Skin epidermis (tissue), 12 donors: ENCODE data around the gene PMEL.
"Not testable (repeated sequence)": the region's sequence is repeated elsewhere in the genome, so short reads cannot be mapped to it uniquely, and the experiment has no call there.

Source experiments
- H3K27ac ChIP-seq, 21 experiments: fragments of 200-600 bp; sonication (generic) in 11 of 21; one replicate each; pipeline ENCODE4 v1.5.0; 2020; ENCODE audit warnings: mild to moderate bottlenecking in 3 of 21, inconsistent platforms in 2 of 21, moderate library complexity in 2 of 21
- H3K4me3 ChIP-seq, 7 experiments: fragments of 200-600 bp; sonication (generic) in 2 of 7; one replicate each; pipeline ENCODE4 v1.5.0; 2020; ENCODE audit warnings: inconsistent platforms in 2 of 7, mild to moderate bottlenecking in 2 of 7, moderate library complexity in 1 of 7

The PMEL gene

GRCh38 chr12:55985341-55985740 lies 19.5 kb upstream of the PMEL start:
- no peak overlapping the region for H3K27ac ChIP-seq
- no peak overlapping the region for H3K4me3 ChIP-seq

- H3K4me3 ChIP-seq: no peak overlapping the region
- no peak overlapping the region for H3K27ac ChIP-seq
Measured at GRCh38 chr12:55984861-55985260, 19.0 kb upstream of the PMEL start.

GRCh38 chr12:55983232-55983842 lies 17.5 kb upstream of the PMEL start:
- no peak overlapping the region for H3K27ac ChIP-seq
- no peak overlapping the region for H3K4me3 ChIP-seq

DNA sequence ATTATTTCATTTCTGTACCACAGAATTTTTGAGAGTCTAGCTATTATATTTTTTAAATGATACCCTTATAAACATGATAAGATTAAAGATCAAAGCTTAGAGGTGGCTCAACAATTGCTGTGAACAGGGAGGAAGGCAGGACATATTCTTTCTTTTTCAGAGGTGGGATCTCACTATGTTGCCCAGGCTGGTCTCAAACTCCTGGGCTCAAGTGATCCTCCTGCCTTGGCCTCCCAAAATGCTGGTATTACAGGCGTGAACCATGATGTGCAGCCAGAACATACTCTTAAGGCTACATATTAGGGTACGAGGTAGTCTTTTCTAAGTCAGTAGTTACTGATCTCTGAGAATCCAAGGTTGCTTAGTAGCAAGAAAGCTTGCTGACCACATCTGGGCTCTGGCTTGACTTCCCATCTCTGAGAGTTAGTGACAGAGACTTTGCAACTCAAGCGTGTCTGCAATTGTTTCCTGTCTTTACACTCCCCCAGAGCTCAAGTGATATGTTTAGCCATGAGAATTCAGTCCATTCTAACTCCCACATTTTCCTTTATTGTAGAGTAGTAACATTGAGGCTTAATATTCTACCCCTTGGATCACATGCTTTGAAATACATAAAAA lies 16.6 kb upstream of the PMEL start:
- H3K27ac ChIP-seq: no peak overlapping the region

DNA sequence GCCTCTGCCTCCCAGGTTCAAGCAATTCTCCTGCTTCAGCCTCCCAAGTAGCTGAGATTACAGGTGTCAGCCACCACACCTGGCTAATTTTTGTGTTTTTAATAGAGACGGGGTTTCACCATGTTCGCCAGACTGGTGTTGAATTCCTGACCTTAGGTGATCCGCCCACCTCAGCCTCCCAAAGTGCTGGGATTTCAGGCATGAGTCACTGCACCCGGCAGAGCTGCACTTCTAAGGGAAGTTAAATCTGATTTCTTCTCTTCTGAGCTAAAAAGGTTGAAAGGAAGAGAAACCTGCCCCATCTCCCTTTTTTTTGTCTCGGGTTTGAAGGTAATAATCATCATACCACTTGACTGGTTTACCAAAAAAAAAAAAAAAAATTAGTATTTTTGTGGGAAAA lies 16.0 kb upstream of the PMEL start:
- H3K4me3 ChIP-seq, H3K27ac ChIP-seq: not testable (repeated sequence)

More for the DNA sequence above, 16.6 kb upstream of the PMEL start:
- no peak overlapping the region for H3K4me3 ChIP-seq

GRCh38 chr12:55979069-55979468 lies 13.2 kb upstream of the PMEL start:
- Histone ChIP-seq H3K27ac (no peak overlapping the region), H3K4me3 (no peak overlapping the region)

DNA sequence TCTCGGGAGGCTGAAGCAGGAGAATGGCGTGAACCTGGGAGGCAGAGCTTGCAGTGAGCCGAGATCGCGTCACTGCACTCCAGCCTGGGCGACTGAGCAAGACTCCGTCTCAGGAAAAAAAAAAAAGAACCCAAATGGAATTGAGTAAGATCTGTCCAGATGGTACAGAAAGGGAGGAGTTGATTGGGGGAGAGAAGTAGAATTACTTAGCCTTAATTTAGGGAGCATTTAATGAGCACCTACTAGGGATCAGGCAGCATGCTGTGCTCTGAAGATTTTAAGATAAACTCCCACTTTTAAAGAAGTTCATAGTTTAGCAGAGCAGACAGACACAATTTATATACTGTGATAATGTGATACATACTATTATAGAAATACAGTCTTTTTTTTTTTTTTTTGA lies 12.6 kb upstream of the PMEL start:
- Histone ChIP-seq H3K4me3 (no peak overlapping the region), H3K27ac (no peak overlapping the region)

- H3K27ac ChIP-seq: peak overlapping the region; percentile 86 to 99 (median 97)
- H3K4me3 ChIP-seq: peak overlapping the region; percentile 70 to 100 (median 98)
Measured at GRCh38 chr12:55974308-55974730, 8.5 kb upstream of the PMEL start.

DNA sequence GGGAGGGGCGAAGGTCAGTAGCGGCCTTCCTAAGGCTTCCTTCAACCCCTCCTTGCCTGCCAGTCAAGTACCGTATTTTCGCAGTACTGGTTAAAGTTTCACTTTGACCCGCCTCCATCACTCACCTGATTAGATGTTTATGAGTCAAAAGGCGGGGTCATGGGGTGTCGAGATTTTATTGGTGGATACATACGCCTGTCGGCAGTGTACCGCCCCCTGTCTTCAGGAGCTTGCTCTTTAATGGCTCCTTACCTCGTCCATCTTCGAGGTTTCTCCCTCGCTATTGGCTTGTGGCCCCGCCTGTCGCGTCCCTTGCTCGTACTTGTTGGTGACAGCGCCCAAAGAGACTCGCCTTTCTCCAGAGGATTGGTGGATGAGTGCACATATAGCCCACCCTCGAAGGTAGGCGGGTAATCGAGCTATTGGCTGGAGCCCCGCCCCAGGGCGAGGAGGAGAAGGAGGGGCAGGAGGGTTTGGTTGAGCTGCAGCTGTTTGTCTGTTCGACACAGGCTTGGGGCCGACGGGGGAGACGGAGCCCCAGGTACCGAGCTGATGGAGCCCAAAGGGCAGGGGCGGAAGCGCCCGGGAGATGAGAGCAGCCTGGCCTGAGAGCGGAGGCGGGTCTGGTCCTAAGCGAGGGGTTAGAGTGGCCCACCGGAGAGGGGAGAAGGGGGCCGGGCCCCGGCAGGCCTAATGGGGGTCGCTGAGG lies 7.9 kb upstream of the PMEL start, which contains the start of gene RAB5B:
TSS of gene RAB5B (plus strand) at position 480 of the 709 bp plus-strand sequence. CDS start 12,883 bp downstream, outside the sequence.
- Histone ChIP-seq H3K4me3 (peak within 1 kb of the TSS; percentile 70 to 100 (median 98)), H3K27ac (peak within 1 kb of the TSS; percentile 86 to 99 (median 97))

DNA sequence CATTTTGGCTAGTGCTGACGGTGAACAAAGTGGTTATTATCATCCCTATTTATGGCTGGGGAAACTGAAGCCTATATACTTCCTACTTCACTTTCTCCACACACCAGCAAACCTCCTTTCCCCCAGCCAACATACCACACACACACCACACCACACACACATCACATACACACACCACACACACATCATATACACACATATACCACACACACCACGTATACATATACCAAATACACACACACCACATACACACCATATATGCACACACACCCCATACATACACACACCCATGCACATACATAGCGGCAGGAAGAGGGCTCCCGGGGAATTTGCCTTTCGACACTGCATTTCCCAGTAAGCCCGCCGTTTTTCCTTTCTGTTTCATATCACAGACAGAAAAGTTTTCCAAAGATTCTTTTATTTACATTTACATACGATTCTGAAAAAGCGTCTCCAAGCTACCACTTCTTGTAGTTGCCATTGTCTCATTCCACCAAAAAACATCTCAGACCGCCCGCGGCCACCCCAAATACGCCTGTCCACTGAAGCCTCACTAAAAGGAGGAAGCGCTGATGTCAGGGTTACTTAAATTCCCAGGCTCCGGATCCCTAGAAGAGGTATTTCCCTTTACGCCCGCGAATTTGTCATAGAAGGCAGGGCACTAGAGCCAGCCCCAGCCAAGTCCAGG lies 7.2 kb upstream of the PMEL start:
- peak overlapping the region; percentile 34 to 56 (median 52) for H3K4me3 ChIP-seq
- peak overlapping the region in 20 of 21 experiments; percentile 68 to 99 (median 86) for H3K27ac ChIP-seq

- H3K27ac ChIP-seq: peak overlapping the region in 19 of 21 experiments; percentile 2 to 99 (median 86)
- H3K4me3 ChIP-seq: peak overlapping the region; percentile 34 to 56 (median 52)
Measured at GRCh38 chr12:55972456-55972855, 6.6 kb upstream of the PMEL start.

GRCh38 chr12:55972042-55972441 lies 6.2 kb upstream of the PMEL start:
- Histone ChIP-seq H3K4me3 (no peak overlapping the region), H3K27ac (peak overlapping the region in 11 of 21 experiments; percentile 2 to 93 (median 86))

- Histone ChIP-seq H3K27ac (peak overlapping the region in 6 of 21 experiments; percentile 3 to 91 (median 77)), H3K4me3 (no peak overlapping the region)
Measured at GRCh38 chr12:55970775-55971174, 4.9 kb upstream of the PMEL start.

DNA sequence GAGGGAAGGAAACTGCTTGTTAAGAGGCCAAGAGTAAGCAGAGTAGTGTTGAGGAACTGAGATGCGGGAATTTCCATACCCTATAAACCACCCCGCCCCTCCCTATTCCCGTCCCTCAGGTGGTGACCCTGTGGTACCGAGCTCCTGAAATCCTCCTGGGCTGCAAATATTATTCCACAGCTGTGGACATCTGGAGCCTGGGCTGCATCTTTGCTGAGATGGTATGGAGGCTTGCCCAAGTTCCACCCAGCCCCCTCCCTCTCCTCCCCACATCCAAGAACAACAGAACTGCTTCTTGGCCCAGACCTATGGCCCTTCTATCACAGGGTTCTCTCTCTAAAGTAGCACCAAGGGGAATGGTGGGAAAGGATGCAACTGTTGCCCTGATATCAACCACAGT lies 3.5 kb upstream of the PMEL start:
- Histone ChIP-seq H3K27ac (no peak overlapping the region), H3K4me3 (no peak overlapping the region)

DNA sequence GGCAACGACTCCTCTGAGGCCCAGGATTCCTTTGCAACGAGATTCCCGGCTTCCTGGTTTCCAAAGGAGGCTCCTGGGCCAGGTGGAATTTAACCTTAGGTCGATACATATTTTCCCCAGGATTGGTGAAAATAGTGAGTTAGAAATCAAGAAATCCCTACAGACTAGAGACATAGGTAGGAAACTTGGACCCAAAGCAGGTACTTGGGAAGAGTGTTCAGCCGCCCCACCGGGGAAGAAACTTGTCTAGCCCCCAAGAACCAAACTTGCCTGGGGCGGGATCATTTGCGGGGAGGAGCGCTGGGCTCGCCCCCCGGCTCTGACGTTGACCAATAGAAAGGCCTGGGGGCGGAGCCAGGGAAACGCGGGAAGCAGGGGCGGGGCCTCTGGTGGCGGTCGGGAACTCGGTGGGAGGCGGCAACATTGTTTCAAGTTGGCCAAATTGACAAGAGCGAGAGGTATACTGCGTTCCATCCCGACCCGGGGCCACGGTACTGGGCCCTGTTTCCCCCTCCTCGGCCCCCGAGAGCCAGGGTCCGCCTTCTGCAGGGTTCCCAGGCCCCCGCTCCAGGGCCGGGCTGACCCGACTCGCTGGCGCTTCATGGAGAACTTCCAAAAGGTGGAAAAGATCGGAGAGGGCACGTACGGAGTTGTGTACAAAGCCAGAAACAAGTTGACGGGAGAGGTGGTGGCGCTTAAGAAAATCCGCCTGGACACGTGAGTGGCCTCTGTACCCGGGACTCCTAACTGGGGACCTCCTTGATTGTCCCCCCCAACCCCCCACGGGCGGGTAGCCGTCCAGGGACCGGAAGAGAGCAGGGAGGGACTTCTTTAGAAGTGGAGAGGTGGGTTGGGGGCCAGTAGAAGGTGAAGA lies 803 bp upstream of the PMEL start, which contains the start of gene CDK2:
TSS of gene CDK2 (plus strand) at position 423 of the 874 bp plus-strand sequence. CDS start at position 602, 179 bp downstream.
- Histone ChIP-seq H3K27ac (peak within 1 kb of the TSS; percentile 64 to 93 (median 81)), H3K4me3 (peak within 1 kb of the TSS; percentile 56 to 91 (median 75))

DNA sequence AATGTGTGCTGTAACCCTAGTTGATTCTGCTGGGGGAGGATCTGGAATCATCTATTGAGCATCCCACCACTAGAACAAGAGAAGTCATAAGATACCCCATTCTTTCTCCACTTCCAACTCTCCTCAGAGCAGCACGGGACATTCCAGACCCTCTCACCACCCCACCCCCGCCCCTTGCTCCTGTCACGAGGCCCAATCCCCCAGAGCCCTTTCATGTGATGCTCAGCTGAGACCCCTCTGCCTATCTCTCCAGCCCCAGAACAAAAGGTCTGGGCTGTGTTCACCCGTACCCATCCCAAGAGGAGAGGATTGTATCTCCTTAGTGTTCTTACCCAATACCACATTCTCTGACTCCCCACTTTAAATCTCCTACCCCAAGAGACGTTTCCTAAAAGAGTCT lies 602 bp downstream of the PMEL start:
- H3K27ac ChIP-seq: peak overlapping the region in 3 of 21 experiments; percentile 77 to 90 (median 87)
- H3K4me3 ChIP-seq: no peak overlapping the region

GRCh38 chr12:55963760-55964159 lies 2.1 kb downstream of the PMEL start:
- H3K4me3 ChIP-seq: no peak overlapping the region
- no peak overlapping the region for H3K27ac ChIP-seq

DNA sequence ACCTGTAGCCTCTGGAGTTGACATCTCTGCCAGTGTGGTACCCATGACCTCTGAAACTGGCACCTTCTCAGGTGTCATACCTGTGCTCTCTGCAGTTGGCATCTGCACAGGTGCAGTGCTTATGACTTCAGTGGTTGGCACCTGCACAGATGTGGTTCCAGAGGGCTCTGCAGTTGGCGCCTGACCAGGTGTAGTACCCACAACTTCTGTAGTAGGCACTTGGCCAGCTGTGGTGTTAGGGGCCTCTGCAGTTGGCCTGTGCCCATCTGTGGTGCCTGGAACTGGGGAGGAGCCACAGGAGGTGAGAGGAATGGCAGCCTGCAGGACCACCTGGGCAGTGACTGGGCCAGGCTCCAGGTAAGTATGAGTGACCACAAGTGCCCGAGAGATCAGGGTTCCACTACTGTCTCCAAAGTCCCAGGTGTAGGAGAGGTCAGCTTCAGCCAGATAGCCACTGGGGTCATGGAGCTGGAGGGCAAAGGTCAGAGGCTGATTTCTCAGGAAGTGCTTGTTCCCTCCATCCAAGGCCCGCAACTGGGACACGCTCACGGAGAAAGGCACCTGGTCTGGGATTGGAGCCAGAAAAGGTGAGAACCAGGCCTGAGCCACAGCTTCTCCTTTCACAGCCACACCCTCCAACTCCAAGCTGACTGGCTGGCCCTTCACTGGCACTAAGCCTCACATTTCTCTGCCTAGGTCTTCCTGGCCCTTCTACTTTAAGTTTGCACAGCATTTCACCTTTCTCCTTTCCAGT lies 8.6 kb downstream of the PMEL start:
- peak overlapping the region in 9 of 21 experiments; percentile 22 to 70 (median 49) for H3K27ac ChIP-seq
- H3K4me3 ChIP-seq: no peak overlapping the region
